Measurements from ENCODE around the gene PRPS1. TPM values are rescaled to one million over a fixed set of nuclear protein-coding genes. Genes with fewer than 3 reads are reported as not detected.

PRPS1 gene
- total and polyA plus RNA-seq, 4 experiments from 2014 or later = 53.4 to 61.9 (median 58.7) TPM

- DNase-seq = peak; percentile 26 to 43 (median 28)
- H3K36me3 Mint-ChIP-seq = peaks cover 0 to 6% of the 10 kb centered on the region in 2 donors
- peaks cover 45 to 88% (median 74%) of the 10 kb centered on the region in 4 donors for H3K4me1 Mint-ChIP-seq
- peak overlapping the region; percentile 96 to 100 (median 99) for H3K27ac Mint-ChIP-seq
- H3K4me3 ChIP-seq (ENCODE audit: low read length in 2 of 2) = peak overlapping the region; percentile 77 to 81
- H3K9me3 Mint-ChIP-seq = no peaks in the 10 kb centered on the region
- intact Hi-C loops (cut with micrococcal nuclease) = no loop called here
- H3K27me3 ChIP-seq (ENCODE audit: insufficient read depth, low read length) = no peaks in the 10 kb centered on the region
- H3K27me3 Mint-ChIP-seq = no peaks in the 10 kb centered on the region
- CTCF ChIA-PET (ENCODE audit: partially characterized antibody) = interaction anchor here (0.9 to 13.2 kb wide), 4 partner anchors 16 to 102 kb away, joined by 4 to 462 read pairs (median 8); partner anchors contain the start of genes NCBP2L and TSC22D3
- H3K4me1 ChIP-seq (ENCODE audit: insufficient read depth, low read length) = peaks cover 65% of the 10 kb centered on the region
- peak overlapping the region; percentile 97 for H3K27ac ChIP-seq (ENCODE audit: low read depth, low read length)
- no peaks in the 10 kb centered on the region for H3K9me3 ChIP-seq (ENCODE audit: control insufficient read depth in 1 of 2, low read length in 2 of 2)
- H3K4me3 Mint-ChIP-seq = peak overlapping the region; percentile 73 to 92 (median 88)
- no peaks in the 10 kb centered on the region for H3K36me3 ChIP-seq (ENCODE audit: insufficient read depth, low read length)
- POLR2A ChIA-PET (ENCODE audit: partially characterized antibody) = interaction anchor here (0.8 to 20.8 kb wide), 13 partner anchors 8 to 150 kb away, joined by 3 to 1740 read pairs (median 8); partner anchors contain the start of genes MID2, NCBP2L and PRPS1
These were observed 47.7 kb downstream of the PRPS1 start for GRCh38 chrX:107675823-107676555.

- peak overlapping the region; percentile 73 to 92 (median 88) for H3K4me3 Mint-ChIP-seq
- POLR2A ChIA-PET (ENCODE audit: partially characterized antibody) = interaction anchor here (0.8 to 20.8 kb wide), 14 partner anchors 8 to 149 kb away, joined by 3 to 1740 read pairs (median 4); partner anchors contain the start of genes MID2, NCBP2L and PRPS1
- no peaks in the 10 kb centered on the region for H3K27me3 ChIP-seq (ENCODE audit: insufficient read depth, low read length)
- peaks cover 45 to 89% (median 75%) of the 10 kb centered on the region in 4 donors for H3K4me1 Mint-ChIP-seq
- intact Hi-C loops (cut with micrococcal nuclease) = no loop called here
- CTCF ChIA-PET (ENCODE audit: partially characterized antibody) = interaction anchor here (0.9 to 13.2 kb wide), 5 partner anchors 14 to 101 kb away, joined by 4 to 462 read pairs (median 6); partner anchors contain the start of genes NCBP2L and TSC22D3
- peaks cover 0 to 6% of the 10 kb centered on the region in 2 donors for H3K36me3 Mint-ChIP-seq
- H3K27ac ChIP-seq (ENCODE audit: low read depth, low read length) = peak overlapping the region; percentile 97
- no peaks in the 10 kb centered on the region for H3K9me3 Mint-ChIP-seq
- H3K27me3 Mint-ChIP-seq = no peaks in the 10 kb centered on the region
- DNase-seq = peak; percentile 44 to 67 (median 54)
- peak overlapping the region; percentile 77 to 81 for H3K4me3 ChIP-seq (ENCODE audit: low read length in 2 of 2)
- no peaks in the 10 kb centered on the region for H3K9me3 ChIP-seq (ENCODE audit: control insufficient read depth in 1 of 2, low read length in 2 of 2)
- H3K27ac Mint-ChIP-seq = peak overlapping the region; percentile 96 to 100 (median 99)
- H3K4me1 ChIP-seq (ENCODE audit: insufficient read depth, low read length) = peaks cover 65% of the 10 kb centered on the region
- H3K36me3 ChIP-seq (ENCODE audit: insufficient read depth, low read length) = no peaks in the 10 kb centered on the region
These were observed 48.5 kb downstream of the PRPS1 start for GRCh38 chrX:107676559-107677378.

- H3K36me3 ChIP-seq (ENCODE audit: insufficient read depth, low read length) = no peaks in the 10 kb centered on the region
- Mint-ChIP-seq H3K4me1 (peaks cover 45 to 86% (median 73%) of the 10 kb centered on the region in 4 donors), H3K27ac (peak overlapping the region; percentile 96 to 100 (median 99)), H3K9me3 (no peaks in the 10 kb centered on the region), H3K4me3 (peak overlapping the region in 6 of 8 donors; percentile 73 to 92 (median 88)), H3K27me3 (no peaks in the 10 kb centered on the region), H3K36me3 (peaks cover 0 to 6% of the 10 kb centered on the region in 2 donors)
- ChIA-PET CTCF (ENCODE audit: partially characterized antibody) (interaction anchor here (0.9 to 13.2 kb wide), 5 partner anchors 14 to 101 kb away, joined by 3 to 462 read pairs (median 6); partner anchors contain the start of gene NCBP2L), POLR2A (ENCODE audit: partially characterized antibody) (interaction anchor here (1.0 to 20.8 kb wide), 10 partner anchors 7 to 99 kb away, joined by 3 to 1740 read pairs (median 10); partner anchors contain the start of genes NCBP2L, PRPS1 and TSC22D3)
- no peak for DNase-seq
- H3K4me3 ChIP-seq (ENCODE audit: low read length in 2 of 2) = no peak overlapping the region
- no peaks in the 10 kb centered on the region for H3K9me3 ChIP-seq (ENCODE audit: control insufficient read depth in 1 of 2, low read length in 2 of 2)
- no peaks in the 10 kb centered on the region for H3K27me3 ChIP-seq (ENCODE audit: insufficient read depth, low read length)
- H3K4me1 ChIP-seq (ENCODE audit: insufficient read depth, low read length) = peaks cover 64% of the 10 kb centered on the region
- peak overlapping the region; percentile 97 for H3K27ac ChIP-seq (ENCODE audit: low read depth, low read length)
- intact Hi-C loops (cut with micrococcal nuclease) = no loop called here
These were observed 49.2 kb downstream of the PRPS1 start for GRCh38 chrX:107677501-107677901.

- peak overlapping the region; percentile 96 to 100 (median 99) for H3K27ac Mint-ChIP-seq
These were observed 49.6 kb downstream of the PRPS1 start for GRCh38 chrX:107677909-107678308.

GRCh38 chrX:107678957-107679740 is 50.8 kb downstream of the PRPS1 start:
- H3K4me1 Mint-ChIP-seq = peaks cover 46 to 83% (median 73%) of the 10 kb centered on the region in 4 donors
- DNase-seq = peak; percentile 83 to 88 (median 86)

More at GRCh38 chrX:107677909-107678308, 49.6 kb downstream of the PRPS1 start:
- Histone ChIP-seq H3K36me3 (ENCODE audit: insufficient read depth, low read length) (no peaks in the 10 kb centered on the region), H3K4me1 (ENCODE audit: insufficient read depth, low read length) (peaks cover 60% of the 10 kb centered on the region), H3K27ac (ENCODE audit: low read depth, low read length) (peak overlapping the region; percentile 97), H3K27me3 (ENCODE audit: insufficient read depth, low read length) (no peaks in the 10 kb centered on the region), H3K4me3 (ENCODE audit: low read length in 2 of 2) (no peak overlapping the region), H3K9me3 (ENCODE audit: control insufficient read depth in 1 of 2, low read length in 2 of 2) (no peaks in the 10 kb centered on the region)
- H3K36me3 Mint-ChIP-seq = peaks cover 0 to 5% of the 10 kb centered on the region in 2 donors
- ChIA-PET POLR2A (ENCODE audit: partially characterized antibody) (interaction anchor here (1.0 to 20.8 kb wide), 9 partner anchors 8 to 98 kb away, joined by 3 to 1740 read pairs (median 10); partner anchors contain the start of genes NCBP2L, PRPS1 and TSC22D3), CTCF (ENCODE audit: partially characterized antibody) (interaction anchor here (0.9 to 13.2 kb wide), 6 partner anchors 13 to 100 kb away, joined by 3 to 462 read pairs (median 5); partner anchors contain the start of gene NCBP2L)
- DNase-seq = no peak
- peaks cover 44 to 83% (median 72%) of the 10 kb centered on the region in 4 donors for H3K4me1 Mint-ChIP-seq
- no peaks in the 10 kb centered on the region for H3K9me3 Mint-ChIP-seq
- no peaks in the 10 kb centered on the region for H3K27me3 Mint-ChIP-seq
- H3K4me3 Mint-ChIP-seq = peak overlapping the region in 5 of 8 donors; percentile 1 to 87 (median 65)
- intact Hi-C loops (cut with micrococcal nuclease) = no loop called here

GRCh38 chrX:107682256-107682655 is 53.9 kb downstream of the PRPS1 start:
- no peaks in the 10 kb centered on the region for H3K27me3 ChIP-seq (ENCODE audit: insufficient read depth, low read length)
- Mint-ChIP-seq H3K27ac (peak overlapping the region in 5 of 7 donors; percentile 6 to 86 (median 54)), H3K36me3 (no peaks in the 10 kb centered on the region), H3K4me3 (no peak overlapping the region), H3K27me3 (no peaks in the 10 kb centered on the region), H3K4me1 (peaks cover 36 to 81% (median 63%) of the 10 kb centered on the region in 4 donors), H3K9me3 (no peaks in the 10 kb centered on the region)
- CTCF ChIA-PET (ENCODE audit: partially characterized antibody) = no interaction called here
- POLR2A ChIA-PET (ENCODE audit: partially characterized antibody) = interaction anchor here (3.9 to 20.8 kb wide), 2 partner anchors 8 to 31 kb away, joined by 33 to 1740 read pairs; no protein-coding TSS in a partner anchor
- no peak for DNase-seq
- H3K27ac ChIP-seq (ENCODE audit: low read depth, low read length) = no peak overlapping the region
- H3K4me1 ChIP-seq (ENCODE audit: insufficient read depth, low read length) = peaks cover 62% of the 10 kb centered on the region
- intact Hi-C loops (cut with micrococcal nuclease) = no loop called here
- no peak overlapping the region for H3K4me3 ChIP-seq (ENCODE audit: low read length in 2 of 2)
- no peaks in the 10 kb centered on the region for H3K36me3 ChIP-seq (ENCODE audit: insufficient read depth, low read length)
- H3K9me3 ChIP-seq (ENCODE audit: control insufficient read depth in 1 of 2, low read length in 2 of 2) = no peaks in the 10 kb centered on the region

More at GRCh38 chrX:107678957-107679740, 50.8 kb downstream of the PRPS1 start:
- Histone ChIP-seq H3K4me1 (ENCODE audit: insufficient read depth, low read length) (peaks cover 62% of the 10 kb centered on the region), H3K9me3 (ENCODE audit: control insufficient read depth in 1 of 2, low read length in 2 of 2) (no peaks in the 10 kb centered on the region), H3K4me3 (ENCODE audit: low read length in 2 of 2) (no peak overlapping the region), H3K27ac (ENCODE audit: low read depth, low read length) (peak overlapping the region; percentile 97), H3K27me3 (ENCODE audit: insufficient read depth, low read length) (no peaks in the 10 kb centered on the region), H3K36me3 (ENCODE audit: insufficient read depth, low read length) (no peaks in the 10 kb centered on the region)
- ChIA-PET POLR2A (ENCODE audit: partially characterized antibody) (interaction anchor here (1.3 to 20.8 kb wide), 6 partner anchors 10 to 97 kb away, joined by 4 to 1740 read pairs (median 14); partner anchors contain the start of genes NCBP2L and TSC22D3), CTCF (ENCODE audit: partially characterized antibody) (interaction anchor here (0.8 to 13.2 kb wide), 5 partner anchors 22 to 96 kb away, joined by 3 to 462 read pairs (median 3); no protein-coding TSS in a partner anchor)
- intact Hi-C loops (cut with micrococcal nuclease) = no loop called here
- H3K36me3 Mint-ChIP-seq = peaks cover 0 to 4% of the 10 kb centered on the region in 2 donors
- H3K9me3 Mint-ChIP-seq = no peaks in the 10 kb centered on the region
- H3K27ac Mint-ChIP-seq = peak overlapping the region; percentile 96 to 100 (median 99)
- peak overlapping the region in 6 of 8 donors; percentile 53 to 87 (median 60) for H3K4me3 Mint-ChIP-seq
- H3K27me3 Mint-ChIP-seq = no peaks in the 10 kb centered on the region
